Adipocyte (in vitro differentiated cells): Measurements from ENCODE around the gene SH3TC1.
A peak's percentile ranks its signal among the peaks of the same experiment; 100 is the strongest.

Experiments used
- DNase-seq: peaks from one replicate; pipeline ENCODE4 v3.0.0-alpha.2; 2015; ENCODE audit warnings: low read depth
- H3K27me3 ChIP-seq: replicated peaks from 2 replicates; pipeline ENCODE4 v1.7.0; 2013; ENCODE audit warnings: mild to moderate bottlenecking, low read length, moderate library complexity; ENCODE audit not compliant: control insufficient read depth, insufficient read depth
- H3K36me3 ChIP-seq: 2 replicates; pipeline ENCODE4 v1.7.0; 2013; ENCODE audit warnings: low read length, mild to moderate bottlenecking, moderate library complexity; ENCODE audit not compliant: control insufficient read depth, insufficient read depth, severe bottlenecking
- H3K4me1 ChIP-seq: 2 replicates; pipeline ENCODE4 v1.7.0; 2013; ENCODE audit warnings: mild to moderate bottlenecking, low read length, moderate library complexity; ENCODE audit not compliant: control insufficient read depth, insufficient read depth
- H3K4me3 ChIP-seq: 2 replicates; pipeline ENCODE4 v1.7.0; 2013; ENCODE audit warnings: mild to moderate bottlenecking, low read length, moderate library complexity
- H3K9ac ChIP-seq: 2 replicates; pipeline ENCODE4 v1.7.0; 2013; ENCODE audit warnings: mild to moderate bottlenecking, low read length, moderate library complexity
- H3K9me3 ChIP-seq: 2 replicates; pipeline ENCODE4 v1.7.0; 2013; ENCODE audit warnings: mild to moderate bottlenecking, low read length, moderate library complexity; ENCODE audit not compliant: control insufficient read depth

SH3TC1 gene

DNA sequence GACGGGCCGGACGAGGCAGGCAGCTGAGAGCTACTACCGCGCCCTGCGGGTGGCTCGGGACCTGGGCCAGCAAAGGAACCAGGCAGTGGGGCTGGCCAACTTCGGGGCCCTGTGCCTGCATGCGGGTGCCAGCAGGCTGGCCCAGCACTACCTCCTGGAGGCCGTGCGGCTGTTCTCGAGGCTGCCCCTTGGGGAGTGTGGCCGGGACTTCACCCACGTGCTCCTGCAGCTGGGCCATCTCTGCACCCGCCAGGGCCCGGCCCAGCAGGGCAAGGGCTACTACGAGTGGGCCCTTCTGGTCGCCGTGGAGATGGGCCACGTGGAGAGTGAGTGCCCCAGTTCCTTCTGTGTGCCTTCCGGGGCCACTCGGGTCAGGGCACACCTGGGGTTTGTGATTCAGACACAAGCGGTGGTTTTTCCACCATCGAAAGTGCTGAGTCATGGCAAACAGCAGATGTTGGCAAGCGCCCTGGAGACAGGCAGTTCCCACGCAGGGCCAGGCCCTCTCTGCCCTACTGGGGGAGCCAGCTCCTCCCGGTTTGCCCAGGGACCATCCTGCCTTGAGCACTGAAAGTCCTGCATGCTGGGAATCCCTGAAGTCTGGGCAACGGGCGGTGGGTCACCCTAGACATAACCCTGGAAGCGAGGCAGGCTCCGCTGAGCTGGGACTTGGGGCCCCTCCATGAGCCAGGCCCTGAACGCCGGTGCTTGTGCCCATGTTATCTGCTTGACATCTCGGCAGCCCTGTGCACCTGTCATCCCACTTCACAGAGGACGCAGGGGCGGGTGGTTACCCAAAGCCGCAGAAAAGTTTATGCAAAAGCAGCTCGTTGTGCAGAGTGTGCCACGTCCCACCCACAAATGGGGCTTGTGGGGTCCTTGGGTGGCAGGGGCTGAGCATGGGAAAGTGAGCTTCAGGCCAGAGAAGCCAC is 29.5 kb downstream of the SH3TC1 start:
- Histone ChIP-seq H3K9me3 (no peaks in the 10 kb centered on the region), H3K9ac (no peak overlapping the region), H3K4me3 (no peak overlapping the region), H3K36me3 (peaks cover 2% of the 10 kb centered on the region), H3K4me1 (peaks cover 11% of the 10 kb centered on the region), H3K27me3 (peaks cover 5% of the 10 kb centered on the region)
- peak; percentile 69 for DNase-seq

DNA sequence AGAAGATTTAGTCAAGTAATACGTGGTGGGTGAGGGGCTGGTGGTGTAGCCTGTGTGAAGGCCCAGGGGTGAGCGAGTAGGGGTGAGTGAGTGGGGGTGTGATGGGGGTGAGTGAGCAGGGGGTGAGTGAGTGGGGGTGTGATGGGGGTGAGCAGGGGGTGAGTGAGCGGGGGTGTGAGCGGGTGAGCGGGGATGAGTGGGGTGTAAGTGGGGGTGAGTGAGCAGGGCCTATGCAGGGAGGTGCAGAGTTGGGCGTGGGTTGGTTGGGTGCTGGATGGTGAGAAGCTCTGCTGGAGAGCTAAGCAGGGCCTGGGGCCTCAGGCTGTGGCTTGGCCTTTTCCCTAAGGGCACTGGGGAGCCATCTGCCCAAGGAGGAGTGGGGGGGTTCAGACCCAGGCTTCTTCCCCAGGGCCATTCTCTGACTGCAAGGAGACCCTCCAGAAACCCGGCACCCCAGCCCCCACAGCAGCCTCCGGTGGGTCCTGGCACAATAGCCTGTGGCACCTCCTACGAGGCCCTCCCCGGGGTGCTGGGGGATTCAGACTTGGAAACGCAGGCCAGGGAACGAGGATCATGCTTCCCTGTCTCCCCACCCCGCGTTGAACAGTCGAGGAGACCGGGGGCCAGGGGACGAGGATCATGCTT is 30.4 kb downstream of the SH3TC1 start:
- DNase-seq: no peak
- peaks cover 11% of the 10 kb centered on the region for H3K4me1 ChIP-seq
- H3K36me3 ChIP-seq: peaks cover 5% of the 10 kb centered on the region
- H3K27me3 ChIP-seq: peaks cover 5% of the 10 kb centered on the region
- no peaks in the 10 kb centered on the region for H3K9me3 ChIP-seq
- no peak overlapping the region for H3K4me3 ChIP-seq
- H3K9ac ChIP-seq: no peak overlapping the region

DNA sequence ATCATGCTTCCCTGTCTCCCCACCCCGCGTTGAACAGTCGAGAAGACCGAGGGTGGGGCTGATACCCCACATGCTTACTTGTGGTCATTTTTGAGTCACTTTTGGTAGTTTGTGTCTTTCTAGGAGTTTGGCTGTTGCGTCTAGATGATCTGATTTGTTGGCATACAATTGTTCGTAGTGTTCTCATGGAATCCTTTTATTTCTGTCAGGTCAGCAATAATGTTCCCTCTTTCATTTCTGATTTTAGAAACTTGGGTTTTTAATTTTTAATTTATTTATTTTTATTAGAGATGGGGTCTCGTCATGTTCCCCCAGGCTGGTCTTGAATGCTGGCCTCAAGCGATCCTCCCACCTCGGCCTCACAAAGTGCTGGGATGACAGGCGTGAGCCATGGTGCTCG is 30.9 kb downstream of the SH3TC1 start:
- peaks cover 5% of the 10 kb centered on the region for H3K27me3 ChIP-seq
- peaks cover 5% of the 10 kb centered on the region for H3K36me3 ChIP-seq
- H3K4me1 ChIP-seq: peaks cover 11% of the 10 kb centered on the region
- no peak overlapping the region for H3K9ac ChIP-seq
- no peaks in the 10 kb centered on the region for H3K9me3 ChIP-seq
- DNase-seq: no peak
- no peak overlapping the region for H3K4me3 ChIP-seq

GRCh38 chr4:8230891-8231290 is 31.8 kb downstream of the SH3TC1 start:
- Histone ChIP-seq H3K36me3 (peaks cover 5% of the 10 kb centered on the region), H3K9me3 (no peaks in the 10 kb centered on the region), H3K9ac (no peak overlapping the region), H3K4me3 (no peak overlapping the region), H3K27me3 (peaks cover 5% of the 10 kb centered on the region), H3K4me1 (peaks cover 11% of the 10 kb centered on the region)
- DNase-seq: no peak

- no peaks in the 10 kb centered on the region for H3K9me3 ChIP-seq
- H3K4me3 ChIP-seq: no peak overlapping the region
- H3K9ac ChIP-seq: no peak overlapping the region
- peaks cover 11% of the 10 kb centered on the region for H3K4me1 ChIP-seq
- no peaks in the 10 kb centered on the region for H3K27me3 ChIP-seq
- peaks cover 5% of the 10 kb centered on the region for H3K36me3 ChIP-seq
- no peak for DNase-seq
These were observed 32.5 kb downstream of the SH3TC1 start for GRCh38 chr4:8231551-8232049.

DNA sequence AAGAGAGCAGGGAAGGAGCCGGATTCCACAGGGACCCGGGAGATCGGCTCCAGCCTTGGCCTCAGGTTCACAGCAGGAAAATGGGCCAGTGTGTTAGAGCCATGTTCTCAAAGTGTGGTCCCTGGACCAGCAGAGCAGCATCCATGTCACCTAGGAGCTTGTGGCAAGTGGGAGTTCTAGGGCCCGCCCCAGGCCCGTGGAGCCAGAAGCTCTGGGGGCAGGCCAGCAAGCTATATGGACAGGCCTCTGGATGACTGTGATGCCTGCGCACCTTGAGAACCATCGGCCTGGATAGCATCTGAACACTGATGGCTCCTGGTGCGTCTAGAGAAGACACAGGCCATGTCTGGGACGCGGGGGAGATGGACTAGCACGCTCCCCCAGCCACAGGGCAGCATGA is 33.7 kb downstream of the SH3TC1 start:
- no peak overlapping the region for H3K4me3 ChIP-seq
- DNase-seq: no peak
- H3K27me3 ChIP-seq: no peaks in the 10 kb centered on the region
- H3K4me1 ChIP-seq: peaks cover 11% of the 10 kb centered on the region
- H3K36me3 ChIP-seq: peaks cover 5% of the 10 kb centered on the region
- H3K9me3 ChIP-seq: no peaks in the 10 kb centered on the region
- H3K9ac ChIP-seq: no peak overlapping the region

- H3K9ac ChIP-seq: no peak overlapping the region
- H3K27me3 ChIP-seq: no peaks in the 10 kb centered on the region
- no peaks in the 10 kb centered on the region for H3K9me3 ChIP-seq
- DNase-seq: no peak
- H3K36me3 ChIP-seq: peaks cover 5% of the 10 kb centered on the region
- H3K4me3 ChIP-seq: no peak overlapping the region
- H3K4me1 ChIP-seq: peaks cover 2% of the 10 kb centered on the region
These were observed 34.8 kb downstream of the SH3TC1 start for GRCh38 chr4:8233672-8234484.

DNA sequence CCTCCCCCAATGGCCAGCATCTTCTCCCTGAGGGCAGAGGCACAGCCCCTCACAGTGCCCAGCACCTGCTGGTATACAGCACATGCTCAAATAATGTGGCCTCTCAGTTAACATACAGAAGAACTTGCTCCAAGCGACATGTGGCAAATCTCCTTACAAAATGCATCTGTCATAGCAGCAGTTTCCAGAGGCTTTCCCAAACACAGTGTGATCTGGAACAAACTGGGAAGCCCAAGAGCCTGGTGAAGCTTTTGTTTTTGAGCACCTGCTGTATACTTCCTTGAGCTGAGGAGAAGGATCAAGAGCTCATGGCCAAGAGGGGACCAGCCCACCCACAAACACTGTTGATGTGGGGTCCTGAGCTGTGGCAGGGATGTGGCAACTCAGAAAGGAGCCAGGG is 35.6 kb downstream of the SH3TC1 start:
- Histone ChIP-seq H3K4me3 (no peak overlapping the region), H3K4me1 (no peaks in the 10 kb centered on the region), H3K9ac (no peak overlapping the region), H3K27me3 (no peaks in the 10 kb centered on the region), H3K36me3 (peaks cover 5% of the 10 kb centered on the region), H3K9me3 (no peaks in the 10 kb centered on the region)
- no peak for DNase-seq

DNA sequence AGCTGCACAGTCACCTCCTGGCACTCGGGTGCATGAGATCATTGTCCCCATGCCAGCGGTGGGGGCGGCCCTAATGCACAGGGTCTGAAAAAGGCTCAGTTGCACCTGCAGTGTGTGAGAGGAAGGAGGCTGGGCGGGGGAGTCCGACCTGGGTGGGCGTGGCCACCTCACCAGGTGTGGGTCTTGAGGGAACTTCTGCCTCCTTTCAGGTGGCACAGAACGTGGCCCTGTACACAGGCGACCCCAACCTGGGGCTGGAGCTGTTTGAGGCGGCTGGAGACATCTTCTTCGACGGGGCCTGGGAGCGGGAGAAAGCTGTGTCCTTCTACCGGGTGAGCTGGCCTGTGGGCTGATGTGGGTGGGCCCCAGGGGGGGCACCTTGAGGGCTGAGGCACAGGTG is 36.1 kb downstream of the SH3TC1 start:
- H3K27me3 ChIP-seq: no peaks in the 10 kb centered on the region
- H3K4me3 ChIP-seq: no peak overlapping the region
- H3K9me3 ChIP-seq: no peaks in the 10 kb centered on the region
- H3K36me3 ChIP-seq: peaks cover 5% of the 10 kb centered on the region
- H3K9ac ChIP-seq: no peak overlapping the region
- no peak for DNase-seq
- H3K4me1 ChIP-seq: no peaks in the 10 kb centered on the region

GRCh38 chr4:8235686-8236085 is 36.6 kb downstream of the SH3TC1 start:
- Histone ChIP-seq H3K36me3 (peaks cover 5% of the 10 kb centered on the region), H3K4me1 (no peaks in the 10 kb centered on the region), H3K9me3 (no peaks in the 10 kb centered on the region), H3K4me3 (no peak overlapping the region), H3K27me3 (no peaks in the 10 kb centered on the region), H3K9ac (no peak overlapping the region)
- no peak for DNase-seq
